GM19395 (cell line): ENCODE measurements around the gene PMM2.
"Not testable (repeated sequence)": the region's sequence is repeated elsewhere in the genome, so short reads cannot be mapped to it uniquely, and the experiment has no call there.

Source experiments
- ATAC-seq: cut with Tn5 transposase; IDR thresholded peaks from one replicate; pipeline ENCODE4 v1.9.1; 2021; ENCODE audit warnings: mild to moderate bottlenecking, moderate library complexity; ENCODE audit not compliant: unreplicated experiment

The PMM2 gene

GRCh38 chr16:8866118-8866883 is 68.7 kb downstream of the PMM2 start:
- ATAC-seq, result no peak

GRCh38 chr16:8866884-8867215 is 69.2 kb downstream of the PMM2 start:
- no peak for ATAC-seq

GRCh38 chr16:8867216-8867931 is 69.7 kb downstream of the PMM2 start:
- ATAC-seq, result no peak

GRCh38 chr16:8867932-8868415 is 70.3 kb downstream of the PMM2 start:
- ATAC-seq, result no peak

- ATAC-seq, result peak; percentile 74
Measured at GRCh38 chr16:8868416-8869211, 71.0 kb downstream of the PMM2 start, which contains the start of gene CARHSP1. CARHSP1 (minus strand) TSS chr16:8869006; CDS start chr16:8859328, 9,678 bp downstream.

GRCh38 chr16:8869212-8869987 is 71.8 kb downstream of the PMM2 start:
- ATAC-seq, result no peak

- not testable (repeated sequence) for ATAC-seq
Measured at GRCh38 chr16:8869988-8870241, 72.3 kb downstream of the PMM2 start.

- ATAC-seq, result no peak
Measured at GRCh38 chr16:8872071-8872470, 74.4 kb downstream of the PMM2 start.

- no peak for ATAC-seq
Measured at GRCh38 chr16:8872967-8873865, 75.6 kb downstream of the PMM2 start.

- ATAC-seq, result not testable (repeated sequence)
Measured at GRCh38 chr16:8873866-8874195, 76.2 kb downstream of the PMM2 start.

GRCh38 chr16:8874388-8874787 is 76.7 kb downstream of the PMM2 start:
- no peak for ATAC-seq

- not testable (repeated sequence) for ATAC-seq
Measured at GRCh38 chr16:8875317-8875716, 77.7 kb downstream of the PMM2 start.

- no peak for ATAC-seq
Measured at GRCh38 chr16:8877894-8878522, 80.4 kb downstream of the PMM2 start.

- ATAC-seq, result no peak
Measured at GRCh38 chr16:8878523-8878911, 80.9 kb downstream of the PMM2 start.

GRCh38 chr16:8880839-8881510 is 83.3 kb downstream of the PMM2 start:
- ATAC-seq, result no peak

- ATAC-seq, result no peak
Measured at GRCh38 chr16:8882041-8882617, 84.5 kb downstream of the PMM2 start, which contains the start of gene LITAFD. LITAFD (plus strand) TSS chr16:8882351; CDS start chr16:8884356, 2,005 bp downstream.

GRCh38 chr16:8882725-8883377 is 85.2 kb downstream of the PMM2 start:
- no peak for ATAC-seq
